PC-3 (cell line): Measurements from ENCODE around the gene NFE2L1. TPM values are rescaled to one million over a fixed set of nuclear protein-coding genes. Genes with fewer than 3 reads are reported as not detected.

Source experiments
- ATAC-seq: fragments of 200-7000 bp; cut with Tn5 transposase; 2 replicates; pipeline ENCODE4 v1.9.1; 2020; ENCODE audit warnings: mild to moderate bottlenecking, moderate library complexity
- BruUV-seq: library from RNA; stranded (reverse); fragments of 400-500 nt; replicated peaks from 2 replicates; lab custom pipeline; 2021; lab: Mats Ljungman, UMichigan
- CTCF ChIA-PET: fragments of 300-600 bp; sonication (Branson Sonifier 250); formaldehyde crosslinking; loops from one replicate; lab custom pipeline; 2022; ENCODE audit warnings: antibody characterized with exemption; lab: Charles Lee
- POLR2A ChIA-PET: fragments of 300-600 bp; sonication (Branson Sonifier 250); formaldehyde crosslinking; loops from one replicate; lab custom pipeline; 2022; ENCODE audit warnings: antibody characterized with exemption; ENCODE audit not compliant: unreplicated experiment; lab: Charles Lee
- DNase-seq: peaks from one replicate; pipeline ENCODE4 v3.0.0-alpha.2; 2015
- H2AFZ ChIP-seq: fragments of 300-600 bp; sonication (generic); 2 replicates; pipeline ENCODE4 v1.6.0; 2016; ENCODE audit warnings: antibody characterized with exemption, low read length
- H3F3A ChIP-seq: fragments of 300-600 bp; sonication (generic); one replicate; pipeline ENCODE4 v1.6.0; 2017; ENCODE audit warnings: antibody characterized with exemption, low read length, control low read depth, mild to moderate bottlenecking; ENCODE audit not compliant: unreplicated experiment
- H3K27ac ChIP-seq: fragments of 300-600 bp; sonication (generic); 2 replicates; pipeline ENCODE4 v1.5.1; 2016; ENCODE audit warnings: mild to moderate bottlenecking, low read length
- H3K27me3 ChIP-seq: fragments of 300-600 bp; sonication (generic); 2 replicates; pipeline ENCODE4 v1.6.1; 2016; ENCODE audit warnings: low read length, mixed read lengths
- H3K36me3 ChIP-seq: fragments of 300-600 bp; sonication (generic); 2 replicates; pipeline ENCODE4 v1.6.1; 2016; ENCODE audit warnings: low read depth, mixed run types, low read length, mixed read lengths
- H3K4me1 ChIP-seq: fragments of 300-600 bp; sonication (generic); 2 replicates; pipeline ENCODE4 v1.5.1; 2016; ENCODE audit warnings: low read length; ENCODE audit not compliant: insufficient read depth
- H3K4me2 ChIP-seq: fragments of 300-600 bp; sonication (generic); 2 replicates; pipeline ENCODE4 v1.6.0; 2016; ENCODE audit warnings: low read length
- H3K4me3 ChIP-seq: fragments of 300-600 bp; sonication (generic); 2 replicates; pipeline ENCODE4 v1.5.1; 2016; ENCODE audit warnings: mild to moderate bottlenecking, low read length, mixed read lengths
- H3K79me2 ChIP-seq: fragments of 300-600 bp; sonication (generic); 2 replicates; pipeline ENCODE4 v1.6.1; 2017; ENCODE audit warnings: low read length, mixed read lengths
- H3K9ac ChIP-seq: fragments of 300-600 bp; sonication (generic); 2 replicates; pipeline ENCODE4 v1.6.0; 2016; ENCODE audit warnings: mild to moderate bottlenecking, low read length
- H3K9me2 ChIP-seq: fragments of 300-600 bp; sonication (generic); replicated peaks from 2 replicates; pipeline ENCODE4 v1.6.1; 2016; ENCODE audit warnings: mixed run types, low read length, mixed read lengths
- H3K9me3 ChIP-seq: fragments of 300-600 bp; sonication (generic); 2 replicates; pipeline ENCODE4 v1.6.1; 2016; ENCODE audit warnings: low read length, mixed read lengths
- H4K20me1 ChIP-seq: fragments of 300-600 bp; sonication (generic); 2 replicates; pipeline ENCODE4 v1.6.1; 2016; ENCODE audit warnings: low read length, mixed read lengths
- EZH2 ChIP-seq: fragments of 300-600 bp; sonication (generic); IDR thresholded peaks from one replicate; pipeline ENCODE4 v1.6.1; 2017; ENCODE audit warnings: antibody characterized with exemption, mild to moderate bottlenecking, low read length; ENCODE audit not compliant: unreplicated experiment
- EZH2phosphoT487 ChIP-seq: fragments of 300-600 bp; sonication (generic); IDR thresholded peaks from 2 replicates; pipeline ENCODE4 v1.6.1; 2018; ENCODE audit warnings: mild to moderate bottlenecking, antibody characterized with exemption, low read length, borderline replicate concordance
- intact Hi-C: fragments of 100-400 bp; cut with micrococcal nuclease; formaldehyde crosslinking; loops from 2 replicates; pipeline ENCODE4 v1.9.0; 2023
- total RNA-seq: library from RNA; depleted of rRNA; stranded (reverse); fragments of >200 nt; gene quantifications from 2 replicates; pipeline ENCODE4 v1.2.3, GENCODE V29; 2014
- TF ChIP-seq, protein P1 (sequence below): fragments of 300-600 bp; sonication (generic); conservative IDR thresholded peaks from 2 replicates; pipeline ENCODE4 v1.5.1; 2017; ENCODE audit warnings: antibody characterized with exemption, low read depth, mild to moderate bottlenecking, low read length

The NFE2L1 gene
- total RNA-seq, 1 experiment from 2014 or later = 45.1 TPM

DNA sequence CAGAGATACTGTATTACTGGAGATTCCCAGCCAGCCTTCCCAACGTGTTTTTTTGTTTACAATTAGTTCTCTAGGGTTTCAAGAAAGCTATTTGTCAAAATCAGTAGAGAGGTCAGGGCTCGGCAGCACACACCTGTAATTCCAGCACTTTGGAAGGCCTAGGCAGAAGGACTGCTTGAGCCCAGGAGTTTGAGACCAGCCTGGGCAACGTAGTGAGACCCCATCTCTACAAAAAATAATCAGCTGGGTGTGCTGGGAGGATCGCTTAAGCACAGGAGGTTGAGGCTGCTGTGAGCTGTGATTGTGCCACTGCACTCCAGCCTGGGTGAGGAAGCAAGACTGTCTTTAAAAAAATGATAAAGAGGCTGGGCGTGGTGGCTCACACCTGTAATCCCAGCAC, 33.7 kb downstream of the NFE2L1 start:
- Histone ChIP-seq H4K20me1 (peaks cover 21% of the 10 kb centered on the region), H3F3A (peaks cover 3% of the 10 kb centered on the region), H3K9ac (no peak overlapping the region), H3K9me3 (no peaks in the 10 kb centered on the region), H3K4me1 (no peaks in the 10 kb centered on the region), H2AFZ (no peak overlapping the region), H3K36me3 (peaks cover 2% of the 10 kb centered on the region), H3K27me3 (no peaks in the 10 kb centered on the region), H3K27ac (no peak overlapping the region), H3K4me3 (no peak overlapping the region), H3K4me2 (no peak overlapping the region), H3K79me2 (peaks cover 90% of the 10 kb centered on the region), H3K9me2 (no peaks in the 10 kb centered on the region)
- intact Hi-C loops = no loop called here
- CTCF ChIA-PET = interaction anchor here (0.7 kb wide), 1 partner anchor 807 kb away, joined by 3 read pairs; no protein-coding TSS in a partner anchor
- TF ChIP-seq EZH2phosphoT487 (no peak), EZH2 (no peak)
- TF ChIP-seq, protein P1, sequence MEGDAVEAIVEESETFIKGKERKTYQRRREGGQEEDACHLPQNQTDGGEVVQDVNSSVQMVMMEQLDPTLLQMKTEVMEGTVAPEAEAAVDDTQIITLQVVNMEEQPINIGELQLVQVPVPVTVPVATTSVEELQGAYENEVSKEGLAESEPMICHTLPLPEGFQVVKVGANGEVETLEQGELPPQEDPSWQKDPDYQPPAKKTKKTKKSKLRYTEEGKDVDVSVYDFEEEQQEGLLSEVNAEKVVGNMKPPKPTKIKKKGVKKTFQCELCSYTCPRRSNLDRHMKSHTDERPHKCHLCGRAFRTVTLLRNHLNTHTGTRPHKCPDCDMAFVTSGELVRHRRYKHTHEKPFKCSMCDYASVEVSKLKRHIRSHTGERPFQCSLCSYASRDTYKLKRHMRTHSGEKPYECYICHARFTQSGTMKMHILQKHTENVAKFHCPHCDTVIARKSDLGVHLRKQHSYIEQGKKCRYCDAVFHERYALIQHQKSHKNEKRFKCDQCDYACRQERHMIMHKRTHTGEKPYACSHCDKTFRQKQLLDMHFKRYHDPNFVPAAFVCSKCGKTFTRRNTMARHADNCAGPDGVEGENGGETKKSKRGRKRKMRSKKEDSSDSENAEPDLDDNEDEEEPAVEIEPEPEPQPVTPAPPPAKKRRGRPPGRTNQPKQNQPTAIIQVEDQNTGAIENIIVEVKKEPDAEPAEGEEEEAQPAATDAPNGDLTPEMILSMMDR = no peak
- DNase-seq (no peak), ATAC-seq (no peak)
- BruUV-seq = no TSS peak
- POLR2A ChIA-PET = no interaction called here

GRCh38 chr17:48084932-48085331, 36.8 kb downstream of the NFE2L1 start:
- no peak for DNase-seq
- Histone ChIP-seq H3K9me2 (no peaks in the 10 kb centered on the region), H3K9ac (no peak overlapping the region), H3F3A (peaks cover 3% of the 10 kb centered on the region), H3K4me2 (no peak overlapping the region), H3K36me3 (peaks cover 2% of the 10 kb centered on the region; the same call in 1 of the 2 replicates), H3K27me3 (no peaks in the 10 kb centered on the region), H3K4me1 (no peaks in the 10 kb centered on the region), H3K9me3 (no peaks in the 10 kb centered on the region), H2AFZ (no peak overlapping the region), H4K20me1 (peaks cover 17% of the 10 kb centered on the region), H3K79me2 (peaks cover 91% of the 10 kb centered on the region), H3K27ac (no peak overlapping the region), H3K4me3 (no peak overlapping the region)
- intact Hi-C loops = no loop called here
- POLR2A ChIA-PET = interaction anchor here (0.6 kb wide), 1 partner anchor 53 kb away, joined by 6 read pairs; no protein-coding TSS in a partner anchor
- BruUV-seq = no TSS peak
- CTCF ChIA-PET = interaction anchor here (0.7 kb wide), 1 partner anchor 1351 kb away, joined by 3 read pairs; no protein-coding TSS in a partner anchor
- TF ChIP-seq, protein P1 = no peak
- TF ChIP-seq EZH2phosphoT487 = no peak
- no peak for TF ChIP-seq EZH2
- no peak for ATAC-seq

- Histone ChIP-seq H3K4me2 (no peak overlapping the region), H3K36me3 (peaks cover 25% of the 10 kb centered on the region; the same call in 1 of the 2 replicates), H2AFZ (no peak overlapping the region), H3K79me2 (peaks cover 100% of the 10 kb centered on the region), H3K9me3 (no peaks in the 10 kb centered on the region), H3K9ac (no peak overlapping the region), H3K27ac (no peak overlapping the region), H3K4me1 (no peaks in the 10 kb centered on the region; the same call in 1 of the 2 replicates), H3K27me3 (no peaks in the 10 kb centered on the region), H3K9me2 (no peaks in the 10 kb centered on the region), H3K4me3 (no peak overlapping the region), H3F3A (no peaks in the 10 kb centered on the region), H4K20me1 (peaks cover 26% of the 10 kb centered on the region)
- intact Hi-C loops = no loop called here
- no peak for DNase-seq
- TF ChIP-seq, protein P1 = no peak
- TF ChIP-seq EZH2 (no peak), EZH2phosphoT487 (no peak)
- ChIA-PET CTCF (interaction anchor here (0.7 kb wide), 1 partner anchor 14 kb away, joined by 8 read pairs; no protein-coding TSS in a partner anchor), POLR2A (no interaction called here)
- ATAC-seq = no peak
- BruUV-seq = no TSS peak
Observed at GRCh38 chr17:48093341-48094045, 45.3 kb downstream of the NFE2L1 start.
